K562 (cell line): Measurements from ENCODE around the gene TRMU.

ENCODE experiments used
- CBX5 ChIP-seq: IDR thresholded peaks from 2 replicates; pipeline ENCODE4 v1.6.1; 2014; ENCODE audit warnings: low read depth, borderline replicate concordance
- CHD1 ChIP-seq: fragments of 200-600 bp; sonication (generic); IDR thresholded peaks from one replicate; pipeline ENCODE4 v1.6.1; 2012; ENCODE audit warnings: mild to moderate bottlenecking, moderate library complexity, low read length, inconsistent platforms
- EP300 ChIP-seq: IDR thresholded peaks from 2 replicates; pipeline ENCODE4 v1.6.1; 2012; ENCODE audit warnings: low read length, improper control_type of control experiment
- MEF2A ChIP-seq: IDR thresholded peaks from 2 replicates; pipeline ENCODE4 v1.6.1; 2011; ENCODE audit warnings: low read depth, mild to moderate bottlenecking, low read length, moderate library complexity; ENCODE audit not compliant: control insufficient read depth
- NRF1 ChIP-seq, 2 experiments: fragments of 450-650 bp; IDR thresholded peaks in 1 of 2; conservative IDR thresholded peaks in 1 of 2; 2 replicates each; pipeline ENCODE4 v1.6.1; 2014; ENCODE audit warnings: mild to moderate bottlenecking in 2 of 2
- PRPF4 ChIP-seq: fragments of 200-400 bp; formaldehyde crosslinking; IDR thresholded peaks from one replicate; pipeline ENCODE4 v1.6.1; 2017; ENCODE audit warnings: low read length, low read depth, mild to moderate bottlenecking; ENCODE audit not compliant: insufficient read depth, poor library complexity, severe bottlenecking
- RAD21 ChIP-seq, 2 experiments: fragments of 250-450 bp in 1 of 2; fragments of 450-650 bp in 1 of 2; sonication (Bioruptor Pico) in 1 of 2; formaldehyde crosslinking in 1 of 2; IDR thresholded peaks in 1 of 2; conservative IDR thresholded peaks in 1 of 2; 2 replicates each; pipeline versions ENCODE4 v1.4.0 to v1.8.0; 2020 to 2022; ENCODE audit warnings: mild to moderate bottlenecking in 2 of 2, moderate library complexity in 1 of 2
- SMARCA5 ChIP-seq: fragments of 450-650 bp; IDR thresholded peaks from 2 replicates; pipeline ENCODE4 v1.6.1; 2016
- TF ChIP-seq, protein P1 (sequence below): fragments of 450-650 bp; IDR thresholded peaks from 2 replicates; pipeline ENCODE4 v1.6.1; 2016; ENCODE audit warnings: mild to moderate bottlenecking, moderate library complexity
- TF ChIP-seq, protein P2 (sequence below): fragments of 450-650 bp; formaldehyde crosslinking; IDR thresholded peaks from 2 replicates; pipeline ENCODE4 v1.4.0; 2020; ENCODE audit warnings: mild to moderate bottlenecking
- TF ChIP-seq, protein P3 (sequence below), 3 experiments: IDR thresholded peaks in 2 of 3; conservative IDR thresholded peaks in 1 of 3; 2 replicates each; pipeline ENCODE4 v1.5.1; 2011 to 2012; ENCODE audit warnings: low read length in 3 of 3, mild to moderate bottlenecking in 3 of 3, control low read depth in 2 of 3, improper control_type of control experiment in 1 of 3, inconsistent platforms in 1 of 3, low read depth in 1 of 3, mixed read lengths in 1 of 3, moderate library complexity in 1 of 3; ENCODE audit not compliant: insufficient read depth in 2 of 3
- TF ChIP-seq, protein P4 (sequence below): sonication (generic); formaldehyde crosslinking; IDR thresholded peaks from 2 replicates; pipeline ENCODE4 v1.9.0; 2022; ENCODE audit warnings: mild to moderate bottlenecking, missing genetic modification reagents

DNA sequence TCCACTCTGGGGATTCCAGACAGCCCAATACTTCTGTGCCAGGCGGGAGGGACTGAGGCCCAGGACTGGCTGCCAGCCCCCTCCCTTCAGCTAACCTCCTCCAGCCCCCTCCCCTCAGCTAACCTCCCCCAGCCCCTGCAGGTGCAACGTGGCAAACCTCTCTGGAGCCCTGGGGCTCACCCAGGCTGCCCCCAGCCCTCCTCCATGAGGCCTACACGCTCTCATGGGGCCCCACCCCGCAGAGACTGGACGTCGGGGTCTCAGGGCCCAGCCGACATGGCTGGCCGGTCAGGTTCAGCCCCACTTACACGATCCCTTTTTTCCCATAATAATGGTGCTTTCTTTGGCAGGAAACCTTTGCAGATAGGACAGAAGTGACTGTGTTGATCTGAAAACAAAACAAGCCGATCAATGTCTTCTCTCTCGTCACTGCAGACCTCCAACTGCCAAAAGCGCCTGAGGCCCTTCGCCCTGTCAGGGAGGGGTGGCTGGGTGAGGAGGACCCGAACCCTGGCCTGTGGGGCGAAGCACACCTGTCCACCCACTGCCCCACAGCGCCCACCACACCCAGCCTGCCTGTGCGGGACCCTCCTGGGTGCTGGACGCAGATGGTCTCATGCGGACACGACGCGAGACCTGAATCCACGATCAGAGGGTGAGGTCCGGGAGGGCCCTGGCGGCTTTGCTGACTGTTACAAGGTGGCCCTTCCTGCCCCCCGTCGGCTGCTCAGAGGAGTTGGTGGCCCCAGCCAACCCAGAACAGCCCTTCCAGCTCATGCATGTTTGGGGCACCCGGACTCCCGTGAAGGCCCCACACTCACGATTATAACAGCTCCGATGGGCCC is 33.6 kb downstream of the TRMU start:
- no peak for TF ChIP-seq CBX5
- TF ChIP-seq, protein P1, sequence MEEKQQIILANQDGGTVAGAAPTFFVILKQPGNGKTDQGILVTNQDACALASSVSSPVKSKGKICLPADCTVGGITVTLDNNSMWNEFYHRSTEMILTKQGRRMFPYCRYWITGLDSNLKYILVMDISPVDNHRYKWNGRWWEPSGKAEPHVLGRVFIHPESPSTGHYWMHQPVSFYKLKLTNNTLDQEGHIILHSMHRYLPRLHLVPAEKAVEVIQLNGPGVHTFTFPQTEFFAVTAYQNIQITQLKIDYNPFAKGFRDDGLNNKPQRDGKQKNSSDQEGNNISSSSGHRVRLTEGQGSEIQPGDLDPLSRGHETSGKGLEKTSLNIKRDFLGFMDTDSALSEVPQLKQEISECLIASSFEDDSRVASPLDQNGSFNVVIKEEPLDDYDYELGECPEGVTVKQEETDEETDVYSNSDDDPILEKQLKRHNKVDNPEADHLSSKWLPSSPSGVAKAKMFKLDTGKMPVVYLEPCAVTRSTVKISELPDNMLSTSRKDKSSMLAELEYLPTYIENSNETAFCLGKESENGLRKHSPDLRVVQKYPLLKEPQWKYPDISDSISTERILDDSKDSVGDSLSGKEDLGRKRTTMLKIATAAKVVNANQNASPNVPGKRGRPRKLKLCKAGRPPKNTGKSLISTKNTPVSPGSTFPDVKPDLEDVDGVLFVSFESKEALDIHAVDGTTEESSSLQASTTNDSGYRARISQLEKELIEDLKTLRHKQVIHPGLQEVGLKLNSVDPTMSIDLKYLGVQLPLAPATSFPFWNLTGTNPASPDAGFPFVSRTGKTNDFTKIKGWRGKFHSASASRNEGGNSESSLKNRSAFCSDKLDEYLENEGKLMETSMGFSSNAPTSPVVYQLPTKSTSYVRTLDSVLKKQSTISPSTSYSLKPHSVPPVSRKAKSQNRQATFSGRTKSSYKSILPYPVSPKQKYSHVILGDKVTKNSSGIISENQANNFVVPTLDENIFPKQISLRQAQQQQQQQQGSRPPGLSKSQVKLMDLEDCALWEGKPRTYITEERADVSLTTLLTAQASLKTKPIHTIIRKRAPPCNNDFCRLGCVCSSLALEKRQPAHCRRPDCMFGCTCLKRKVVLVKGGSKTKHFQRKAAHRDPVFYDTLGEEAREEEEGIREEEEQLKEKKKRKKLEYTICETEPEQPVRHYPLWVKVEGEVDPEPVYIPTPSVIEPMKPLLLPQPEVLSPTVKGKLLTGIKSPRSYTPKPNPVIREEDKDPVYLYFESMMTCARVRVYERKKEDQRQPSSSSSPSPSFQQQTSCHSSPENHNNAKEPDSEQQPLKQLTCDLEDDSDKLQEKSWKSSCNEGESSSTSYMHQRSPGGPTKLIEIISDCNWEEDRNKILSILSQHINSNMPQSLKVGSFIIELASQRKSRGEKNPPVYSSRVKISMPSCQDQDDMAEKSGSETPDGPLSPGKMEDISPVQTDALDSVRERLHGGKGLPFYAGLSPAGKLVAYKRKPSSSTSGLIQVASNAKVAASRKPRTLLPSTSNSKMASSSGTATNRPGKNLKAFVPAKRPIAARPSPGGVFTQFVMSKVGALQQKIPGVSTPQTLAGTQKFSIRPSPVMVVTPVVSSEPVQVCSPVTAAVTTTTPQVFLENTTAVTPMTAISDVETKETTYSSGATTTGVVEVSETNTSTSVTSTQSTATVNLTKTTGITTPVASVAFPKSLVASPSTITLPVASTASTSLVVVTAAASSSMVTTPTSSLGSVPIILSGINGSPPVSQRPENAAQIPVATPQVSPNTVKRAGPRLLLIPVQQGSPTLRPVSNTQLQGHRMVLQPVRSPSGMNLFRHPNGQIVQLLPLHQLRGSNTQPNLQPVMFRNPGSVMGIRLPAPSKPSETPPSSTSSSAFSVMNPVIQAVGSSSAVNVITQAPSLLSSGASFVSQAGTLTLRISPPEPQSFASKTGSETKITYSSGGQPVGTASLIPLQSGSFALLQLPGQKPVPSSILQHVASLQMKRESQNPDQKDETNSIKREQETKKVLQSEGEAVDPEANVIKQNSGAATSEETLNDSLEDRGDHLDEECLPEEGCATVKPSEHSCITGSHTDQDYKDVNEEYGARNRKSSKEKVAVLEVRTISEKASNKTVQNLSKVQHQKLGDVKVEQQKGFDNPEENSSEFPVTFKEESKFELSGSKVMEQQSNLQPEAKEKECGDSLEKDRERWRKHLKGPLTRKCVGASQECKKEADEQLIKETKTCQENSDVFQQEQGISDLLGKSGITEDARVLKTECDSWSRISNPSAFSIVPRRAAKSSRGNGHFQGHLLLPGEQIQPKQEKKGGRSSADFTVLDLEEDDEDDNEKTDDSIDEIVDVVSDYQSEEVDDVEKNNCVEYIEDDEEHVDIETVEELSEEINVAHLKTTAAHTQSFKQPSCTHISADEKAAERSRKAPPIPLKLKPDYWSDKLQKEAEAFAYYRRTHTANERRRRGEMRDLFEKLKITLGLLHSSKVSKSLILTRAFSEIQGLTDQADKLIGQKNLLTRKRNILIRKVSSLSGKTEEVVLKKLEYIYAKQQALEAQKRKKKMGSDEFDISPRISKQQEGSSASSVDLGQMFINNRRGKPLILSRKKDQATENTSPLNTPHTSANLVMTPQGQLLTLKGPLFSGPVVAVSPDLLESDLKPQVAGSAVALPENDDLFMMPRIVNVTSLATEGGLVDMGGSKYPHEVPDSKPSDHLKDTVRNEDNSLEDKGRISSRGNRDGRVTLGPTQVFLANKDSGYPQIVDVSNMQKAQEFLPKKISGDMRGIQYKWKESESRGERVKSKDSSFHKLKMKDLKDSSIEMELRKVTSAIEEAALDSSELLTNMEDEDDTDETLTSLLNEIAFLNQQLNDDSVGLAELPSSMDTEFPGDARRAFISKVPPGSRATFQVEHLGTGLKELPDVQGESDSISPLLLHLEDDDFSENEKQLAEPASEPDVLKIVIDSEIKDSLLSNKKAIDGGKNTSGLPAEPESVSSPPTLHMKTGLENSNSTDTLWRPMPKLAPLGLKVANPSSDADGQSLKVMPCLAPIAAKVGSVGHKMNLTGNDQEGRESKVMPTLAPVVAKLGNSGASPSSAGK, result no peak
- TF ChIP-seq, protein P2, sequence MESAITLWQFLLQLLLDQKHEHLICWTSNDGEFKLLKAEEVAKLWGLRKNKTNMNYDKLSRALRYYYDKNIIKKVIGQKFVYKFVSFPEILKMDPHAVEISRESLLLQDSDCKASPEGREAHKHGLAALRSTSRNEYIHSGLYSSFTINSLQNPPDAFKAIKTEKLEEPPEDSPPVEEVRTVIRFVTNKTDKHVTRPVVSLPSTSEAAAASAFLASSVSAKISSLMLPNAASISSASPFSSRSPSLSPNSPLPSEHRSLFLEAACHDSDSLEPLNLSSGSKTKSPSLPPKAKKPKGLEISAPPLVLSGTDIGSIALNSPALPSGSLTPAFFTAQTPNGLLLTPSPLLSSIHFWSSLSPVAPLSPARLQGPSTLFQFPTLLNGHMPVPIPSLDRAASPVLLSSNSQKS (CRISPR knock-in tag), result no peak
- no peak for TF ChIP-seq EP300
- TF ChIP-seq, protein P3, sequence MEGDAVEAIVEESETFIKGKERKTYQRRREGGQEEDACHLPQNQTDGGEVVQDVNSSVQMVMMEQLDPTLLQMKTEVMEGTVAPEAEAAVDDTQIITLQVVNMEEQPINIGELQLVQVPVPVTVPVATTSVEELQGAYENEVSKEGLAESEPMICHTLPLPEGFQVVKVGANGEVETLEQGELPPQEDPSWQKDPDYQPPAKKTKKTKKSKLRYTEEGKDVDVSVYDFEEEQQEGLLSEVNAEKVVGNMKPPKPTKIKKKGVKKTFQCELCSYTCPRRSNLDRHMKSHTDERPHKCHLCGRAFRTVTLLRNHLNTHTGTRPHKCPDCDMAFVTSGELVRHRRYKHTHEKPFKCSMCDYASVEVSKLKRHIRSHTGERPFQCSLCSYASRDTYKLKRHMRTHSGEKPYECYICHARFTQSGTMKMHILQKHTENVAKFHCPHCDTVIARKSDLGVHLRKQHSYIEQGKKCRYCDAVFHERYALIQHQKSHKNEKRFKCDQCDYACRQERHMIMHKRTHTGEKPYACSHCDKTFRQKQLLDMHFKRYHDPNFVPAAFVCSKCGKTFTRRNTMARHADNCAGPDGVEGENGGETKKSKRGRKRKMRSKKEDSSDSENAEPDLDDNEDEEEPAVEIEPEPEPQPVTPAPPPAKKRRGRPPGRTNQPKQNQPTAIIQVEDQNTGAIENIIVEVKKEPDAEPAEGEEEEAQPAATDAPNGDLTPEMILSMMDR (IDR thresholded peaks at IDR 0.05 in 2 of 3, conservative IDR thresholded peaks at IDR 0.05 in 1 of 3; ENCODE audit: insufficient read depth in 2 of 3, low read depth in 1 of 3, low read length in 3 of 3), result no peak
- TF ChIP-seq CHD1, result no peak
- TF ChIP-seq NRF1 (conservative IDR thresholded peaks at IDR 0.05 in 1 of 2, IDR thresholded peaks at IDR 0.05 in 1 of 2), result no peak
- TF ChIP-seq MEF2A, result no peak
- TF ChIP-seq SMARCA5, result no peak
- no peak for TF ChIP-seq RAD21 (CRISPR knock-in tag; conservative IDR thresholded peaks at IDR 0.05 in 1 of 2, IDR thresholded peaks at IDR 0.05 in 1 of 2)
- TF ChIP-seq, protein P4, sequence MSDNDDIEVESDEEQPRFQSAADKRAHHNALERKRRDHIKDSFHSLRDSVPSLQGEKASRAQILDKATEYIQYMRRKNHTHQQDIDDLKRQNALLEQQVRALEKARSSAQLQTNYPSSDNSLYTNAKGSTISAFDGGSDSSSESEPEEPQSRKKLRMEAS (CRISPR knock-in tag), result no peak
- TF ChIP-seq PRPF4, result no peak
